K562 (cell line): ENCODE measurements around the gene LIMS2. TPM values are rescaled to one million over a fixed set of nuclear protein-coding genes. Genes with fewer than 3 reads are reported as not detected.

Experiments used
- ARID2 ChIP-seq: fragments of 450-650 bp; IDR thresholded peaks from 2 replicates; pipeline ENCODE4 v1.6.1; 2017; ENCODE audit warnings: antibody characterized with exemption, mild to moderate bottlenecking
- BRD4 ChIP-seq: fragments of 200-600 bp; sonication (generic); IDR thresholded peaks from 2 replicates; pipeline ENCODE4 v1.6.1; 2017; ENCODE audit warnings: inconsistent platforms
- FOXJ2 ChIP-seq: fragments of 200-800 bp; sonication (Bioruptor generic); IDR thresholded peaks from 2 replicates; pipeline ENCODE4 v1.6.1; 2016; ENCODE audit warnings: missing genetic modification characterization, missing compliant biosample characterization
- KLF1 ChIP-seq: fragments of 450-650 bp; IDR thresholded peaks from 2 replicates; pipeline ENCODE4 v1.6.1; 2016; ENCODE audit warnings: missing genetic modification characterization, missing compliant biosample characterization
- KLF13 ChIP-seq: fragments of 450-650 bp; IDR thresholded peaks from 2 replicates; pipeline ENCODE4 v1.6.1; 2016; ENCODE audit warnings: missing genetic modification characterization, low read depth, mild to moderate bottlenecking, missing compliant biosample characterization, moderate library complexity, borderline replicate concordance
- MEIS2 ChIP-seq: fragments of 450-650 bp; IDR thresholded peaks from 2 replicates; pipeline ENCODE4 v1.6.1; 2014; ENCODE audit warnings: mild to moderate bottlenecking; ENCODE audit not compliant: partially characterized antibody
- NR2C2 ChIP-seq, 2 experiments: fragments of 200-800 bp in 1 of 2; sonication (Bioruptor generic) in 1 of 2; sonication (generic) in 1 of 2; formaldehyde crosslinking in 1 of 2; IDR thresholded peaks; 2 replicates each; pipeline versions ENCODE4 v1.6.1 to v1.8.0; 2016 to 2022; ENCODE audit warnings: mild to moderate bottlenecking in 1 of 2, missing compliant biosample characterization in 1 of 2, missing genetic modification characterization in 1 of 2, missing genetic modification reagents in 1 of 2
- PHF21A ChIP-seq: fragments of 450-650 bp; IDR thresholded peaks from 2 replicates; pipeline ENCODE4 v1.6.1; 2017; ENCODE audit warnings: low read depth, borderline replicate concordance
- RAD51 ChIP-seq: fragments of 450-650 bp; IDR thresholded peaks from 2 replicates; pipeline ENCODE4 v1.7.1; 2016; ENCODE audit warnings: low read depth, mild to moderate bottlenecking, borderline replicate concordance
- TFAM ChIP-seq: fragments of 250-450 bp; sonication (Bioruptor Pico); conservative IDR thresholded peaks from 2 replicates; pipeline ENCODE4 v1.5.0; 2021; ENCODE audit warnings: mild to moderate bottlenecking, moderate library complexity
- ZNF282 ChIP-seq: sonication (generic); formaldehyde crosslinking; IDR thresholded peaks from 2 replicates; pipeline ENCODE4 v1.8.1; 2023; ENCODE audit warnings: missing genetic modification reagents
- ZNF431 ChIP-seq: sonication (generic); formaldehyde crosslinking; IDR thresholded peaks from 2 replicates; pipeline ENCODE4 v1.8.0; 2022; ENCODE audit warnings: mild to moderate bottlenecking, missing genetic modification reagents
- ZSCAN32 ChIP-seq: fragments of 450-650 bp; formaldehyde crosslinking; IDR thresholded peaks from 2 replicates; pipeline ENCODE4 v1.4.0; 2020; ENCODE audit warnings: mild to moderate bottlenecking, moderate library complexity
- polyA plus RNA-seq, 8 experiments: library from polyadenylated mRNA; depleted of rRNA in 4 of 8; stranded (reverse) in 5 of 8; unstranded in 3 of 8; fragments of >200 nt; fragmentation: Nextera tagmentation in 2 of 8; fragmentation: Illumina TruSeq in 1 of 8; extraction: Ambion mirVana in 2 of 8; extraction: Trizol in 1 of 8; gene quantifications; 2 replicates each; pipeline versions ENCODE4 v1.2.1 to v1.2.3, GENCODE V29; 2011 to 2014; ENCODE audit warnings: inconsistent platforms in 1 of 8, missing spikeins in 1 of 8
- total RNA-seq, 7 experiments: library from RNA; depleted of rRNA in 6 of 7; stranded (reverse); fragments of >200 nt in 6 of 7; fragmentation: Illumina TruSeq in 2 of 7; extraction: Trizol in 2 of 7; gene quantifications; 2 replicates each; pipeline versions ENCODE4 v1.2.1 to v1.2.3, GENCODE V29; 2011 to 2021; ENCODE audit warnings: low replicate concordance in 1 of 7
- TF ChIP-seq, protein P1 (sequence below): fragments of 450-650 bp; formaldehyde crosslinking; IDR thresholded peaks from 2 replicates; pipeline ENCODE4 v1.4.0; 2020; ENCODE audit warnings: mild to moderate bottlenecking, mixed read lengths
- TF ChIP-seq, protein P2 (sequence below): sonication (generic); formaldehyde crosslinking; IDR thresholded peaks from 2 replicates; pipeline ENCODE4 v1.8.0; 2022; ENCODE audit warnings: mild to moderate bottlenecking, missing genetic modification reagents
- TF ChIP-seq, protein P3 (sequence below): fragments of 200-400 bp; formaldehyde crosslinking; IDR thresholded peaks from 2 replicates; pipeline ENCODE4 v1.6.1; 2017; ENCODE audit warnings: mild to moderate bottlenecking, low read depth, low read length, moderate library complexity
- TF ChIP-seq, protein P4 (sequence below): fragments of 250-450 bp; sonication (Bioruptor Pico); IDR thresholded peaks from 2 replicates; pipeline ENCODE4 v1.6.1; 2021; ENCODE audit warnings: mild to moderate bottlenecking
- TF ChIP-seq, protein P5 (sequence below), 2 experiments: fragments of 450-650 bp; IDR thresholded peaks; 2 replicates each; pipeline ENCODE4 v1.6.1; 2016
- TF ChIP-seq, protein P6 (sequence below): fragments of 450-650 bp; IDR thresholded peaks from 2 replicates; pipeline ENCODE4 v1.6.1; 2016; ENCODE audit warnings: borderline replicate concordance

The LIMS2 gene
- total and polyA plus RNA-seq, 9 of the 15 experiments (the other 6 are each of a cell fraction or from before 2014, with no cell fraction given), result 0.04 to 0.22 TPM; not detected in 7

DNA sequence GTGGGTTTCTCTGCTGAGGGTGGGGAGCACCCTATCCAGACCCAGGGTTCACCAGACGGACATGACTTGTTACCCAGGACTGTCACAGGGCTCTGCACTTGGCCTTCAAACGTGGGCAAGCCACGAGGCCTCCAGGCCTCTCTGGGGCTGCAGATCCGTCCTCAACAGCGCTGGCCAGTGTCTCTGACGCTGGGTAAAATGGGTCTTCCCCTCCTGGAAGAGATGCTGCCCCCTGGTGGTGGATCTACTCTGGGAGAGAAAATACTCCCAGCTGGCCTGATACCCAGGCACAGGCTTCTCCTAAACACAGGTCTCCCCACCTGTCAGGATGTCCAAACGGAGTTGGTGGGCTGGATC, 25.7 kb downstream of the LIMS2 start (continued):
- TF ChIP-seq, protein P1, sequence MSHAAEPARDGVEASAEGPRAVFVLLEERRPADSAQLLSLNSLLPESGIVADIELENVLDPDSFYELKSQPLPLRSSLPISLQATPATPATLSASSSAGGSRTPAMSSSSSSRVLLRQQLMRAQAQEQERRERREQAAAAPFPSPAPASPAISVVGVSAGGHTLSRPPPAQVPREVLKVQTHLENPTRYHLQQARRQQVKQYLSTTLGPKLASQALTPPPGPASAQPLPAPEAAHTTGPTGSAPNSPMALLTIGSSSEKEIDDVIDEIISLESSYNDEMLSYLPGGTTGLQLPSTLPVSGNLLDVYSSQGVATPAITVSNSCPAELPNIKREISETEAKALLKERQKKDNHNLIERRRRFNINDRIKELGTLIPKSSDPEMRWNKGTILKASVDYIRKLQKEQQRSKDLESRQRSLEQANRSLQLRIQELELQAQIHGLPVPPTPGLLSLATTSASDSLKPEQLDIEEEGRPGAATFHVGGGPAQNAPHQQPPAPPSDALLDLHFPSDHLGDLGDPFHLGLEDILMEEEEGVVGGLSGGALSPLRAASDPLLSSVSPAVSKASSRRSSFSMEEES (CRISPR knock-in tag), result no peak
- TF ChIP-seq, protein P2, sequence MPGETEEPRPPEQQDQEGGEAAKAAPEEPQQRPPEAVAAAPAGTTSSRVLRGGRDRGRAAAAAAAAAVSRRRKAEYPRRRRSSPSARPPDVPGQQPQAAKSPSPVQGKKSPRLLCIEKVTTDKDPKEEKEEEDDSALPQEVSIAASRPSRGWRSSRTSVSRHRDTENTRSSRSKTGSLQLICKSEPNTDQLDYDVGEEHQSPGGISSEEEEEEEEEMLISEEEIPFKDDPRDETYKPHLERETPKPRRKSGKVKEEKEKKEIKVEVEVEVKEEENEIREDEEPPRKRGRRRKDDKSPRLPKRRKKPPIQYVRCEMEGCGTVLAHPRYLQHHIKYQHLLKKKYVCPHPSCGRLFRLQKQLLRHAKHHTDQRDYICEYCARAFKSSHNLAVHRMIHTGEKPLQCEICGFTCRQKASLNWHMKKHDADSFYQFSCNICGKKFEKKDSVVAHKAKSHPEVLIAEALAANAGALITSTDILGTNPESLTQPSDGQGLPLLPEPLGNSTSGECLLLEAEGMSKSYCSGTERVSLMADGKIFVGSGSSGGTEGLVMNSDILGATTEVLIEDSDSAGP (CRISPR knock-in tag), result no peak
- TF ChIP-seq, protein P3, sequence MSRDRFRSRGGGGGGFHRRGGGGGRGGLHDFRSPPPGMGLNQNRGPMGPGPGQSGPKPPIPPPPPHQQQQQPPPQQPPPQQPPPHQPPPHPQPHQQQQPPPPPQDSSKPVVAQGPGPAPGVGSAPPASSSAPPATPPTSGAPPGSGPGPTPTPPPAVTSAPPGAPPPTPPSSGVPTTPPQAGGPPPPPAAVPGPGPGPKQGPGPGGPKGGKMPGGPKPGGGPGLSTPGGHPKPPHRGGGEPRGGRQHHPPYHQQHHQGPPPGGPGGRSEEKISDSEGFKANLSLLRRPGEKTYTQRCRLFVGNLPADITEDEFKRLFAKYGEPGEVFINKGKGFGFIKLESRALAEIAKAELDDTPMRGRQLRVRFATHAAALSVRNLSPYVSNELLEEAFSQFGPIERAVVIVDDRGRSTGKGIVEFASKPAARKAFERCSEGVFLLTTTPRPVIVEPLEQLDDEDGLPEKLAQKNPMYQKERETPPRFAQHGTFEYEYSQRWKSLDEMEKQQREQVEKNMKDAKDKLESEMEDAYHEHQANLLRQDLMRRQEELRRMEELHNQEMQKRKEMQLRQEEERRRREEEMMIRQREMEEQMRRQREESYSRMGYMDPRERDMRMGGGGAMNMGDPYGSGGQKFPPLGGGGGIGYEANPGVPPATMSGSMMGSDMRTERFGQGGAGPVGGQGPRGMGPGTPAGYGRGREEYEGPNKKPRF, result no peak
- TF ChIP-seq NR2C2 (CRISPR knock-in tag; IDR thresholded peaks at IDR 0.05) (no peak), NR2C2 (tag; IDR thresholded peaks at IDR 0.05) (no peak), ARID2 (no peak), MEIS2 (no peak), ZSCAN32 (CRISPR knock-in tag) (no peak), ZNF431 (no peak), FOXJ2 (tag) (no peak), PHF21A (no peak), RAD51 (no peak), BRD4 (no peak), KLF1 (no peak), TFAM (CRISPR knock-in tag) (no peak), KLF13 (tag) (no peak), ZNF282 (CRISPR knock-in tag) (no peak)
- TF ChIP-seq, protein P4, sequence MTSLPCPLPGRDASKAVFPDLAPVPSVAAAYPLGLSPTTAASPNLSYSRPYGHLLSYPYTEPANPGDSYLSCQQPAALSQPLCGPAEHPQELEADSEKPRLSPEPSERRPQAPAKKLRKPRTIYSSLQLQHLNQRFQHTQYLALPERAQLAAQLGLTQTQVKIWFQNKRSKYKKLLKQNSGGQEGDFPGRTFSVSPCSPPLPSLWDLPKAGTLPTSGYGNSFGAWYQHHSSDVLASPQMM (CRISPR knock-in tag), result no peak
- TF ChIP-seq, protein P5, sequence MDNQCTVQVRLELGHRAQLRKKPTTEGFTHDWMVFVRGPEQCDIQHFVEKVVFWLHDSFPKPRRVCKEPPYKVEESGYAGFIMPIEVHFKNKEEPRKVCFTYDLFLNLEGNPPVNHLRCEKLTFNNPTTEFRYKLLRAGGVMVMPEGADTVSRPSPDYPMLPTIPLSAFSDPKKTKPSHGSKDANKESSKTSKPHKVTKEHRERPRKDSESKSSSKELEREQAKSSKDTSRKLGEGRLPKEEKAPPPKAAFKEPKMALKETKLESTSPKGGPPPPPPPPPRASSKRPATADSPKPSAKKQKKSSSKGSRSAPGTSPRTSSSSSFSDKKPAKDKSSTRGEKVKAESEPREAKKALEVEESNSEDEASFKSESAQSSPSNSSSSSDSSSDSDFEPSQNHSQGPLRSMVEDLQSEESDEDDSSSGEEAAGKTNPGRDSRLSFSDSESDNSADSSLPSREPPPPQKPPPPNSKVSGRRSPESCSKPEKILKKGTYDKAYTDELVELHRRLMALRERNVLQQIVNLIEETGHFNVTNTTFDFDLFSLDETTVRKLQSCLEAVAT (IDR thresholded peaks at IDR 0.05), result no peak
- TF ChIP-seq, protein P6, sequence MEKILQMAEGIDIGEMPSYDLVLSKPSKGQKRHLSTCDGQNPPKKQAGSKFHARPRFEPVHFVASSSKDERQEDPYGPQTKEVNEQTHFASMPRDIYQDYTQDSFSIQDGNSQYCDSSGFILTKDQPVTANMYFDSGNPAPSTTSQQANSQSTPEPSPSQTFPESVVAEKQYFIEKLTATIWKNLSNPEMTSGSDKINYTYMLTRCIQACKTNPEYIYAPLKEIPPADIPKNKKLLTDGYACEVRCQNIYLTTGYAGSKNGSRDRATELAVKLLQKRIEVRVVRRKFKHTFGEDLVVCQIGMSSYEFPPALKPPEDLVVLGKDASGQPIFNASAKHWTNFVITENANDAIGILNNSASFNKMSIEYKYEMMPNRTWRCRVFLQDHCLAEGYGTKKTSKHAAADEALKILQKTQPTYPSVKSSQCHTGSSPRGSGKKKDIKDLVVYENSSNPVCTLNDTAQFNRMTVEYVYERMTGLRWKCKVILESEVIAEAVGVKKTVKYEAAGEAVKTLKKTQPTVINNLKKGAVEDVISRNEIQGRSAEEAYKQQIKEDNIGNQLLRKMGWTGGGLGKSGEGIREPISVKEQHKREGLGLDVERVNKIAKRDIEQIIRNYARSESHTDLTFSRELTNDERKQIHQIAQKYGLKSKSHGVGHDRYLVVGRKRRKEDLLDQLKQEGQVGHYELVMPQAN, result no peak
